ENCODE results near the gene HP.

DNA sequence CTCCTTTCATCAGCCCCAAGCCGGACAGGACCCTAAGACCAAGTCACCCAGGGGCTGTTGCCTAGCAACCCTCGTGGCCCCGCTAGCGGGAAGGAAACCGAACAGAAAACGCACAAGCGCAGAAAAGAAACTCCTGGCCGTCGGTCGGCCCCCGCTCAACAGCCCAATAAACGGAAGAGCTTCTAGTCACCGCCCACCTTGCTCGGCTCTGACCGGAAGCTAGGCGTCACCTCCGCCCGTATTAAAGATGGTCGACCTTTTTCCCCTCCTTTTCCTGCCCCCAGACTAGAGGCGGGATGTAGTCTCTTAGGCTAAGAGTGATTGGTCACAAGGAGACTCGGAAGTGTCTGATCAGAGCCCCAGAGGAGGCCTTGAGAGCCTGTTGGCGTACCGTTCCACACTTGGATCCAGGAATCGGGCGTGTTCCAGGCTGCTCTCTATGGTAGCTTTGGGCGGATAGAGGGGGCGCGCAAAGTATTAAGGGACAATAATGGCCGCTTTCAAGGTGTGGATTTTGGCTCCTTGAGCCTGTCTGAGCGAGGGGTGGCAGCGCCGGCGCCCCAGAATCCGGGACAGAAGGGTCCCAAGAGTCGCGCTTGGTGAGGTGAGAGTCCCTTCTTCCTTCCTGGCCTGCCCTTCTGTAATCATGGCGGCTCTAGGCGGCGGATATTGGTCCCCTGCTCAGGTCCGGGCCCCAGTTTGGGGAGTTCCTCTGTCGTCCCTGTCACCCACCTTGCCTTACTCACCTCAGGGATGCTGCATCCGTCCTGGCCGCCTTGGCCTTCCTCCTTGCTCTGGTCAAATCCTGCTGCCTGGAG, 39.4 kb downstream of the HP start, which contains the start of the genes DHX38 and TXNL4B:
- TF ChIP-seq, protein P1, sequence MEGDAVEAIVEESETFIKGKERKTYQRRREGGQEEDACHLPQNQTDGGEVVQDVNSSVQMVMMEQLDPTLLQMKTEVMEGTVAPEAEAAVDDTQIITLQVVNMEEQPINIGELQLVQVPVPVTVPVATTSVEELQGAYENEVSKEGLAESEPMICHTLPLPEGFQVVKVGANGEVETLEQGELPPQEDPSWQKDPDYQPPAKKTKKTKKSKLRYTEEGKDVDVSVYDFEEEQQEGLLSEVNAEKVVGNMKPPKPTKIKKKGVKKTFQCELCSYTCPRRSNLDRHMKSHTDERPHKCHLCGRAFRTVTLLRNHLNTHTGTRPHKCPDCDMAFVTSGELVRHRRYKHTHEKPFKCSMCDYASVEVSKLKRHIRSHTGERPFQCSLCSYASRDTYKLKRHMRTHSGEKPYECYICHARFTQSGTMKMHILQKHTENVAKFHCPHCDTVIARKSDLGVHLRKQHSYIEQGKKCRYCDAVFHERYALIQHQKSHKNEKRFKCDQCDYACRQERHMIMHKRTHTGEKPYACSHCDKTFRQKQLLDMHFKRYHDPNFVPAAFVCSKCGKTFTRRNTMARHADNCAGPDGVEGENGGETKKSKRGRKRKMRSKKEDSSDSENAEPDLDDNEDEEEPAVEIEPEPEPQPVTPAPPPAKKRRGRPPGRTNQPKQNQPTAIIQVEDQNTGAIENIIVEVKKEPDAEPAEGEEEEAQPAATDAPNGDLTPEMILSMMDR (IDR thresholded peaks at IDR 0.05): no peak
- peak; percentile 87 for TF ChIP-seq POLR2A (IDR thresholded peaks at IDR 0.05)

Measured in right lobe of liver (tissue), 4 donors.